ENCODE measurements around the gene APOBEC3H.

DNA sequence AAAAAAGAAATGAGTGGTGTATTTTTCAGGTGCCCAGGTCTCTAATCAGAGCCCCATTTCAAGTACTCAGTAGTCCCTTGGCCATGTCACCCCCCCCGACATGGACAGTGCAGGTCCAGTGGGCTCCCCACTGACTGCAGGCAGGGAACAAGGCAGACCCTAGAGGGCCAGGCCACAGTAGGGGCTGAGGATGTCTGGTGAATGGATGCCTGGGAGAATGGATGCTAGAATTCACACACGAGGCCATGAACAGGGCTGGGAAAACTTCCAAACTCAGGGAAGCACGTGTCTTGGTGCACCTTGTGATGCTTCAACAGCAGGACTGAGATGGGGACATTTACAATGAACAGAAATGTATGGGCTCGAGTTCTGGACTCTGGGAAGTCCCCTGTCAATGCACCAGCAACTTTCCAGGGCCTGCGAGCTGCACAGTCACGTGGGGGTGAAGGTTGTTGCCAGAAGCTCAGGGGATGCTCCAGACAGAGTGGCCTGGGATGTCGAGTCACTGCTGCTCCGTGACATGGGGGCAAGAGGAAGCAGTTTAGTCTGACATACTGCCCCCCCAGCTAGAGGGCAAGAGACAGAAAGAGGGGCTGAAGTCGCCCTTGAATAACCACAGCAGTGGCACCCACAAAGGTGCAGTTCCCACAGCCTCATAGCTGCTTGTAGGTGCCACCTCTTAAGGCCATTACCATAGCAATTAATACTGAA lies 16.8 kb upstream of the APOBEC3H start:
- TF ChIP-seq CTCF (IDR thresholded peaks at IDR 0.05 in 8 of 11, conservative IDR thresholded peaks at IDR 0.05 in 3 of 11) (no peak), POLR2A (IDR thresholded peaks at IDR 0.05) (no peak)
